ENCODE results near the gene STUB1.

Gene STUB1

GRCh38 chr16:679814-680624, at the start of gene STUB1:
TSS of gene STUB1 (plus strand) at chr16:680410. CDS start at chr16:680526, 116 bp downstream.
- DNase-seq (ENCODE audit: low read depth), result no peak

- no peak for DNase-seq (ENCODE audit: low read depth)
These were observed 49.3 kb upstream of the STUB1 start, which contains the start of gene WFIKKN1 for GRCh38 chr16:630815-631405. TSS of gene WFIKKN1 (plus strand) at chr16:630985. CDS start at chr16:631254, 269 bp downstream.

- DNase-seq (ENCODE audit: low read depth), result no peak
These were observed 48.3 kb upstream of the STUB1 start for GRCh38 chr16:631808-632358.

- DNase-seq (ENCODE audit: low read depth), result no peak
These were observed 47.5 kb upstream of the STUB1 start for GRCh38 chr16:632486-633335.

GRCh38 chr16:633336-634050, 46.7 kb upstream of the STUB1 start:
- no peak for DNase-seq (ENCODE audit: low read depth)

- DNase-seq (ENCODE audit: low read depth), result no peak
These were observed 46.0 kb upstream of the STUB1 start for GRCh38 chr16:634051-634670.

GRCh38 chr16:634996-635395, 45.2 kb upstream of the STUB1 start:
- no peak for DNase-seq (ENCODE audit: low read depth)

GRCh38 chr16:635573-636205, 44.5 kb upstream of the STUB1 start:
- no peak for DNase-seq (ENCODE audit: low read depth)

- DNase-seq (ENCODE audit: low read depth), result peak; percentile 63
These were observed 43.8 kb upstream of the STUB1 start, which contains the start of gene METTL26 for GRCh38 chr16:636206-637080. TSS of gene METTL26 (minus strand) at chr16:636305. CDS start at chr16:636290, 15 bp downstream.

- DNase-seq (ENCODE audit: low read depth), result no peak
These were observed 42.9 kb upstream of the STUB1 start for GRCh38 chr16:637081-638018.

- no peak for DNase-seq (ENCODE audit: low read depth)
These were observed 42.1 kb upstream of the STUB1 start for GRCh38 chr16:638034-638543.

GRCh38 chr16:638836-639235, 41.4 kb upstream of the STUB1 start:
- DNase-seq (ENCODE audit: low read depth), result no peak

GRCh38 chr16:640614-641013, 39.6 kb upstream of the STUB1 start:
- no peak for DNase-seq (ENCODE audit: low read depth)

GRCh38 chr16:641326-642188, 38.7 kb upstream of the STUB1 start, which contains the start of gene MCRIP2:
TSS of gene MCRIP2 (plus strand) at chr16:641828. CDS start at chr16:641992, 164 bp downstream.
- no peak for DNase-seq (ENCODE audit: low read depth)

- no peak for DNase-seq (ENCODE audit: low read depth)
These were observed 37.8 kb upstream of the STUB1 start for GRCh38 chr16:642189-643049.

- DNase-seq (ENCODE audit: low read depth), result no peak
These were observed 37.2 kb upstream of the STUB1 start for GRCh38 chr16:643050-643368.

All from GM04503 (cell line).